GM21423 (cell line): ENCODE measurements around the gene SNX8.
"Not testable (repeated sequence)": the region's sequence is repeated elsewhere in the genome, so short reads cannot be mapped to it uniquely, and the experiment has no call there.

Experiments
- ATAC-seq: cut with Tn5 transposase; IDR thresholded peaks from one replicate; pipeline ENCODE4 v1.9.1; 2021; ENCODE audit warnings: mild to moderate bottlenecking, moderate library complexity; ENCODE audit not compliant: unreplicated experiment

SNX8 gene

GRCh38 chr7:2326951-2327350 is 12.7 kb upstream of the SNX8 start:
- ATAC-seq: no peak

- no peak for ATAC-seq
These were observed 10.9 kb upstream of the SNX8 start for GRCh38 chr7:2325162-2325561.

GRCh38 chr7:2321020-2321419 is 6.8 kb upstream of the SNX8 start:
- no peak for ATAC-seq

GRCh38 chr7:2317556-2318293 is 3.5 kb upstream of the SNX8 start:
- ATAC-seq: no peak

- no peak for ATAC-seq
These were observed 2.3 kb upstream of the SNX8 start for GRCh38 chr7:2316578-2316977.

- no peak for ATAC-seq
These were observed 1.5 kb upstream of the SNX8 start for GRCh38 chr7:2315787-2316186.

- ATAC-seq: not testable (repeated sequence)
These were observed 802 bp upstream of the SNX8 start for GRCh38 chr7:2314956-2315530.

- ATAC-seq: no peak
These were observed 612 bp downstream of the SNX8 start for GRCh38 chr7:2313450-2314208.

GRCh38 chr7:2312267-2312929 is 1.8 kb downstream of the SNX8 start:
- no peak for ATAC-seq

- ATAC-seq: no peak
These were observed 4.3 kb downstream of the SNX8 start for GRCh38 chr7:2309889-2310331.

GRCh38 chr7:2307690-2308107 is 6.5 kb downstream of the SNX8 start:
- ATAC-seq: peak; percentile 44

GRCh38 chr7:2306688-2307087 is 7.6 kb downstream of the SNX8 start:
- ATAC-seq: no peak

- ATAC-seq: not testable (repeated sequence)
These were observed 9.0 kb downstream of the SNX8 start for GRCh38 chr7:2305258-2305657.

GRCh38 chr7:2303520-2303919 is 10.7 kb downstream of the SNX8 start:
- ATAC-seq: not testable (repeated sequence)

- not testable (repeated sequence) for ATAC-seq
These were observed 11.4 kb downstream of the SNX8 start for GRCh38 chr7:2302743-2303397.

GRCh38 chr7:2301511-2301863 is 12.8 kb downstream of the SNX8 start:
- no peak for ATAC-seq

- no peak for ATAC-seq
These were observed 14.2 kb downstream of the SNX8 start for GRCh38 chr7:2299870-2300512.

- ATAC-seq: peak; percentile 46
These were observed 15.0 kb downstream of the SNX8 start for GRCh38 chr7:2299131-2299829.

GRCh38 chr7:2296832-2297231 is 17.4 kb downstream of the SNX8 start:
- ATAC-seq: no peak
